ENCODE measurements around the gene BTBD9.

BTBD9 gene

GRCh38 chr6:38423746-38424145, 216.0 kb downstream of the BTBD9 start:
- no peak for FAIRE-seq

- FAIRE-seq = no peak
Measured at GRCh38 chr6:38420207-38420606, 219.5 kb downstream of the BTBD9 start.

GRCh38 chr6:38417521-38417920, 222.2 kb downstream of the BTBD9 start:
- FAIRE-seq = no peak

GRCh38 chr6:38415231-38416005, 224.3 kb downstream of the BTBD9 start:
- FAIRE-seq = no peak

GRCh38 chr6:38413102-38413800, 226.5 kb downstream of the BTBD9 start:
- FAIRE-seq = no peak

GRCh38 chr6:38407192-38407591, 232.5 kb downstream of the BTBD9 start:
- no peak for FAIRE-seq

GRCh38 chr6:38406096-38406495, 233.6 kb downstream of the BTBD9 start:
- FAIRE-seq = no peak

- no peak for FAIRE-seq
Measured at GRCh38 chr6:38404900-38405556, 234.7 kb downstream of the BTBD9 start.

- FAIRE-seq = no peak
Measured at GRCh38 chr6:38404355-38404754, 235.4 kb downstream of the BTBD9 start.

- FAIRE-seq = no peak
Measured at GRCh38 chr6:38403548-38403947, 236.2 kb downstream of the BTBD9 start.

- FAIRE-seq = no peak
Measured at GRCh38 chr6:38400764-38401163, 239.0 kb downstream of the BTBD9 start.

GRCh38 chr6:38400101-38400500, 239.6 kb downstream of the BTBD9 start:
- no peak for FAIRE-seq

GRCh38 chr6:38396209-38396608, 243.5 kb downstream of the BTBD9 start:
- no peak for FAIRE-seq

- no peak for FAIRE-seq
Measured at GRCh38 chr6:38393986-38394385, 245.7 kb downstream of the BTBD9 start.

- FAIRE-seq = no peak
Measured at GRCh38 chr6:38391626-38392579, 247.8 kb downstream of the BTBD9 start.

- no peak for FAIRE-seq
Measured at GRCh38 chr6:38391206-38391605, 248.5 kb downstream of the BTBD9 start.

- no peak for FAIRE-seq
Measured at GRCh38 chr6:38389875-38390274, 249.9 kb downstream of the BTBD9 start.

- no peak for FAIRE-seq
Measured at GRCh38 chr6:38387971-38388370, 251.8 kb downstream of the BTBD9 start.

- FAIRE-seq = no peak
Measured at GRCh38 chr6:38387461-38387860, 252.3 kb downstream of the BTBD9 start.

- no peak for FAIRE-seq
Measured at GRCh38 chr6:38378801-38379200, 260.9 kb downstream of the BTBD9 start.

GRCh38 chr6:38375937-38376336, 263.8 kb downstream of the BTBD9 start:
- no peak for FAIRE-seq

- FAIRE-seq = no peak
Measured at GRCh38 chr6:38375341-38375740, 264.4 kb downstream of the BTBD9 start.

- FAIRE-seq = no peak
Measured at GRCh38 chr6:38371881-38372280, 267.8 kb downstream of the BTBD9 start.

Data from colon (tissue), 2 donors.